Frontal cortex (tissue), 4 donors: ENCODE results near the gene PDE4B. TPM values are rescaled to one million over a fixed set of nuclear protein-coding genes. Genes with fewer than 3 reads are reported as not detected.

Source experiments
- DNase-seq, 2 donors: peaks; one replicate each; pipeline ENCODE4 v3.0.0; 2012; ENCODE audit warnings: low spot score in 2 of 2
- FAIRE-seq: peaks from 2 replicates; lab custom pipeline; 2012; peaks lifted over from hg19 to GRCh38; lab: Jason Lieb, UNC
- total RNA-seq: library from RNA; depleted of rRNA; stranded (reverse); fragments of >200 nt; gene quantifications from one replicate; pipeline ENCODE4 v1.2.3, GENCODE V29; 2014
- donor health status: control.
- donor health status: control.
- donor health status: control.

The PDE4B gene
- total RNA-seq, 1 donor from 2014 or later, result 91.7 TPM

DNA sequence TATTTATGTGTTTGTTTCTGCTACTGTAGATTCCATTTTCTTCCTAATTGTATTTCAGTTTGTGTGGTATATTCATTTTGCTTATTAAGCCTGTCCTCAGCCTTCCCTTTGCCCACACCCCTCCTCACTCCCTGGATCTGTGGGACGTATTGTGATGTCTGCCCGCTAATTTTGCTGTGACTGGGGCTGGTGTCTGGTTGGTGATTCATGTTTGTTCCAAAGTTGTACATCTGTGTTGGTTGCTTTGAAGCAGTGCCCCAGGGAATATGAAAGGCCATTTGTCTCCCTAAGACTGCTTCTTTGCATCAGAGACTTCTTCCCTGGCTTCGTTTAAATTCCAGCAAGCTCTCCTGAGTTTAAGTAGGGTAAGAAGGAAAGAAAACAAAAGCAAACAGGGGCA is 451.7 kb downstream of the PDE4B start:
- DNase-seq (peak in 1 of 2 donors; percentile 18), FAIRE-seq (peak; percentile 39)

DNA sequence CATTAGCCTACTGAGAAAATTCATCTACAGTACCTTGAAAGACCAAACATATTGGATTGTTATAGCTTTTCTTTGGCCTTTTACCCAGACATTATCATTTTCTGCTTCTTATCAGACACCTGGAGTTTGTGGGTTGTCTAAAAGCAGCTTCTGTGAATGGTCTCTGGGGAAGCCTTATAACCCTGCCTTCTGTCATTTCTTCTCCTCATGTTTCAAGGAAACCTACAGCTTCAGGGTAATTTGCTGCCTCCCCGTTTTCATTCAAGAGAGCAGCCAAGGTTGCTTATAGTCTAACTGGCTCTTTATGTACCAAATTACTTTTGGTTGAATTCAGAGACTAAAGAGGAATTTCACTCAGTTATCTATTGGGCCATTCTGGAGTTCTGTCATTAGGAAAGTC is 453.0 kb downstream of the PDE4B start:
- FAIRE-seq, result no peak
- DNase-seq, result no peak

DNA sequence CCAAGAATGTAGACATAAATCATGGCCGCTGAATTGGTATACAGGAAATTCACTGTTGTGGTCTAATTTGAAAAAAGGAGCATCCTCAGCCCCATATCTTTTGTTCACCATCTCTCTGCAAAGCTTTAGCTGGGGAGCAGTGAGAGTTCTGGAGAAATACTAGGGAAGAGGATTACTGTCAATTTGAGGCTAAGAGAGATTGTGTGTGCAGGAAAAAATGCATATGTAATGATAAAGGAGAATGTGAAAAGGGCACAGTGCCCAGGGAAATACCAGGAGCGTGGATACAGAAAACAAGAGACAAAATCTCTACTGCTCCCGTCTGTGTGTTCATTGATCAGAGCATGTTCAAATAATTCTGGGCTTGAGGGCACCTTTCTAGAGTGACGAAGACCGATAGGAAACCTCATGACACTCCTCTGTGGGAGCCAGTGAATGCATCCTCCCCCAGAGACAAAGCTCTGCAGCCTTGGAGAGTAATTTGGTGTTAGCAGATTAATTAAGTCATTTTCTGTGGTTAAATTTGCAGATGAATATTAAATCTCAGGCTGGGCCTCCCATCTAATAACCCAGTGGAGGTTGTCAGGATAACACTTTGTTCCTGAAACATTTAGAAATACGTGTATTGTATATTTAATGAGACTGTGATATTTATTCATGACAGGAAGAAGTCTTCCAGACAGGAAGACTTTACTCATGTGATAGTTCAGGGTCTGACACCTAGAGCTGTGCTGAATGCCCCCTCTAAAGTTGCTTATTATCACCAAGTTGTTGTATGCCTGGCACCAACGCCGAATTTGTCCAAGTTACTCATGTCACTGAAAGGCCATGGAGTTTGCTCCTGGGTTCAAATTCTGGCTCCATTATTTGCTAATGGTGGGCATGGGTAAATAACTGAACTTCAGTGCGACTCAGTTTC is 453.9 kb downstream of the PDE4B start:
- FAIRE-seq (no peak), DNase-seq (no peak)

DNA sequence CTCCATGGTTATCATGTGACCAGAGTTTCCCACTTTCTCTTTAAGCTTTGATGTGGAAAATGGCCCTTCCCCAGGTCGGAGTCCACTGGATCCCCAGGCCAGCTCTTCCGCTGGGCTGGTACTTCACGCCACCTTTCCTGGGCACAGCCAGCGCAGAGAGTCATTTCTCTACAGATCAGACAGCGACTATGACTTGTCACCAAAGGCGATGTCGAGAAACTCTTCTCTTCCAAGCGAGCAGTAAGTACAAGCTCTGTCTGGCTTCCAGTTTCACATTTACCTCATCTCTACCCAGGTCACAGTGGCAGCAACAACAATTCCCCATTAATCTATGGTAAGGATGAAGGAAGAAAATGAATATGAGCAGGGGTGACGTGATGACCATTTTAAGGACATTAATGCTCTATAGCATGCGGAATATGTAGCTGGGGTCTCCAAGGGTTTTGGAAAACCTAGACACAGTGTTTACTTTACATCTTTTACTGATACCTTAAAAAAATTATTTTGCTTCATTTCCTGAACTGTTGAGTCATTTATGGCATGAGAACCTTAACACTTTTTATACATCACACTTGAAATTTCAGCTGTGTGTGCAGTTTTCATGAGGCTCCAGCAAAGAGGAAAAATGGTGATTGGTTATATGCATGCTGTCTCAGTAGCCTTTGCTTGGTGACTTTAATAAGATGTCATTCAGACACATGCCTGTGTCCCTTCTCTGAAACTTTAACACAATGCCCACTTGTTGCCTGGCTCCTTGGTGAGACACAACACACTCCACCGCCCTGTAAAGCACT is 454.9 kb downstream of the PDE4B start:
- no peak for DNase-seq
- no peak for FAIRE-seq

DNA sequence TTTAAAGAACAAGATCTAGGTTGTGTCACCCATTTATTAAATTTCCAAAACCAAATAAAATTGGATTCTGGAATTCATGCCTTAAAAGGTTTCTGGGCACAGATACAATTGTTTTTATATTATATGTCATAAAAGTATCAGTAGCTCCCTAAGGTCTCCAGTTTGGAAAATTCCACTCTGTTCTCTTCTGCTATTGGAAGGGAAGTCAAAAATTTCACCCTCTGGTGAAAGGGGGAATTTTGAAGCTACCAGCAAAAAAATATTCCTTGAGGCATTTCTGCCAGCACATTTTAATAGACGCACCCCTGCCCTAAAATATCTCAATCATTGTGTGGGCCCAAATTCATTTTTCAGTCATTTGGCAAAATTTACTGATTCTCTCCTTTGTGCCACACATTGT is 455.6 kb downstream of the PDE4B start:
- no peak for FAIRE-seq
- no peak for DNase-seq

DNA sequence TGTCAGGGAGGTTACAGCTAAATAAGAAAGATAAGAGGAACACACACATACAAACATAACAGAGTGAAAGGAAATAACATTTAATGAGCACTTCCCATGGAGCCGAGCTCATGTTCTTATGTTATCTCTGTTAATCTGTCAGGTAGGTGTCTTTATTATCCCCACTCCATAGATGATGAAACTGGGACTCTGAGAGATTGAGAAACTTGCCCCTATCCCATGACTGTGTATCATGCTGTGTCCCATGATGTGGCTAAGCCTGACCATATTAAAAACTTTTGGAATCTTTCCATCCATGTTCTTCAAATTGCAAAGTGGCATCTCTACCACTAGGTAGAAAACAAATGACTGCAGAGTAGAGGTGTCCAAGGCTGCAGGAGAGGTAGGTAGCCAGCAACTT is 456.1 kb downstream of the PDE4B start:
- FAIRE-seq, result no peak
- no peak for DNase-seq

DNA sequence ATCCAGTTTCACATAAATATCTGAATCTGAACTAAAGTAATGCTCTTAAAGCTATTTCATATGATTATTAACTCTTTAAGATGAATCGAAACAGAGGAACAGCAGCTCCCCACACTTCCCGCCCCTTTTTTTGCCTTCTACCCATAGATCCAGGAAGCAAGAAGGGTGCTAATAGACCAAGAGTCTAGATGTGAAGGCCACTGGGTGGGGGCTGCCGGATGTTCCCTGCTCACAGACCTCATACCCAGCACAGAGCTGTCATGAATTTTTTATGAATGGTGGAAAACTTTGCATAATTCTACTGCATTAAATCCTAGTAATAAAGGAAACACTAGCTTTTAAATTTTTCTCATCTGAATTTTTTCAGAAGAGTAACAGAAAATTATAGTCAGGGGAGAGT is 457.4 kb downstream of the PDE4B start:
- no peak for DNase-seq
- FAIRE-seq, result no peak

DNA sequence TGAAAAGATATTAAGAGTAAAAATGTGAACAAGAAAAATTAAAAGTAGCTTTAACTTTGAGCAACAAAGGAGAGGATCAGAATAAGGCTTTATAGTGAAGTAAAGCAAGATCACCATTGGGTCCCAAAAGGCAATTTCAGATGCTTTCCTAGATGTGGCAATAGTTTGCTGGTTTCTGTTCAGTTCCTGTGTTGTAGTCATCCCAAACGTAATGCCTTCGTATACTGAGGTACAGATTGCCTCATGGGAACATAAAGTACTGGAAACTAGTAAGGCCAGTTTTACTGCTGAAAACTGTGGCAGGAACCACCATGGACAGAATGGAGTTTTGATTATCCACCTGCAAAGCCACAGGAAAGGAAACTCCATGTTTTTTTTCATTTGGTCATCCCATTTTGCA is 457.8 kb downstream of the PDE4B start:
- DNase-seq (no peak), FAIRE-seq (no peak)

DNA sequence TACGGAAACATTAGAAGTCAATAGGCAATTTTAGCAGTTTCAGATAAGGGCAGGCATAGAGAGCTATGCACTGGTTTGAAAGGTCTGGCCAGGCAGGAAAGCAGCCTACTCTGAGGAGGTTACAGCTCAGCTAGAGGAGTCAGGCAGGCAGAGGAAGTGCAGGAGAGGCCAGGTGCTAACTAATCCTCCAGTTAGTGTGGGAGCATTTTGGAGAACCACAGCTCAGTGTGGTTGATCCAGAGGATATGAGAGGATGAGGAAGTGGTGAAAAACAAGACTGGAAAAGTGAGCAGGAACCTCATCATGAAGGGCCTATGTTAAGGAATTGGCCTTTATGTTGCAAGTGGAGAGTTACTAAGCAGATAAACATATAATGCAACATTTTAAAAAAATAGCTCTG is 458.9 kb downstream of the PDE4B start:
- no peak for FAIRE-seq
- no peak for DNase-seq

DNA sequence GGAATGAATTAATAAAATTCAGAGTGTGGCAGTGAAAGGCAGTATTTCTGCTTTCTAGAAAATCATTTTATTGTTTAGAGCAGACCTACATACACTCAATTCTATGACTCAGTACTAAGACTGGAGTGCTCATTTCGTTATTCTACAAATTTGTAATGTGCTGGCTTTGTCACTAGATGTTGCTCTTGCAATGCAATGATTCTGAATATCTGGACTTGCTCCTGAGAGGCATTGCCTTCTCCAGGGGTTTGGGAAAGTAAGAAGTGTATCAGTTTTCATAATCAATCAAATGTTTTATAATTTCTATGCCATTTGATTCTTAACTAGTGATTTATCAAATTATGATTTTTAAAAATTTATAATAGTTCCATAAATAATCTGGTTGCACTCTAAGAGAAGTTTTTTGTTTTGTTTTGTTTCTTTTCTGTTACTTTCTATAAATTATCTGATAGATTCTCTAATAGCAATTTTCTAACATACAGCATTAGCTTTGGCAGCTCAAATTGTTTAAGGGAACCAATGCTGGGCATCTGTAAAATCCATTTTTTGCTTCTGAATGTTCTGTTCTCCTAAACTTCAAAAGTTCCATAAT is 460.7 kb downstream of the PDE4B start:
- DNase-seq, result peak; percentile 18 to 51

DNA sequence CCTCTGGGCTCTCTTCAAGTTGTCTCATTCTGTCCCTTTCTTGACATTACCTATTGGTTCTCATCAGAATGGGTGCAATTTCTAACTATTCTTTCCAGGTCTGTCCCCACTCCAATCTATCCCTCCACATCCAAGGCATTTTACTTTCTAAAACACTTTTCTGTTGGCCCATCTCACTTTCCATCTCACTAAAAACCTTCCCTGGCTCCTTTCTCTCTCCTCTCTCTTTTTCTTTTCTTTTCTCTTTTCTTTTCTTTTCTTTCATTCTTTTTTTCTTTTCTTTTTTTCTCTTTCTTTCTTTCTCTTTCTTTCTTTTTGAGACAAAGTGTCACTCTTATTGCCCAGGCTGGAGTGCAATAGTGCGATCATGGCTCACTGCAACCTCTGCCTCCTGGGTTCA is 462.1 kb downstream of the PDE4B start:
- no peak for FAIRE-seq
- DNase-seq, result no peak

More for the DNA sequence above, 460.7 kb downstream of the PDE4B start:
- peak; percentile 99 for FAIRE-seq

DNA sequence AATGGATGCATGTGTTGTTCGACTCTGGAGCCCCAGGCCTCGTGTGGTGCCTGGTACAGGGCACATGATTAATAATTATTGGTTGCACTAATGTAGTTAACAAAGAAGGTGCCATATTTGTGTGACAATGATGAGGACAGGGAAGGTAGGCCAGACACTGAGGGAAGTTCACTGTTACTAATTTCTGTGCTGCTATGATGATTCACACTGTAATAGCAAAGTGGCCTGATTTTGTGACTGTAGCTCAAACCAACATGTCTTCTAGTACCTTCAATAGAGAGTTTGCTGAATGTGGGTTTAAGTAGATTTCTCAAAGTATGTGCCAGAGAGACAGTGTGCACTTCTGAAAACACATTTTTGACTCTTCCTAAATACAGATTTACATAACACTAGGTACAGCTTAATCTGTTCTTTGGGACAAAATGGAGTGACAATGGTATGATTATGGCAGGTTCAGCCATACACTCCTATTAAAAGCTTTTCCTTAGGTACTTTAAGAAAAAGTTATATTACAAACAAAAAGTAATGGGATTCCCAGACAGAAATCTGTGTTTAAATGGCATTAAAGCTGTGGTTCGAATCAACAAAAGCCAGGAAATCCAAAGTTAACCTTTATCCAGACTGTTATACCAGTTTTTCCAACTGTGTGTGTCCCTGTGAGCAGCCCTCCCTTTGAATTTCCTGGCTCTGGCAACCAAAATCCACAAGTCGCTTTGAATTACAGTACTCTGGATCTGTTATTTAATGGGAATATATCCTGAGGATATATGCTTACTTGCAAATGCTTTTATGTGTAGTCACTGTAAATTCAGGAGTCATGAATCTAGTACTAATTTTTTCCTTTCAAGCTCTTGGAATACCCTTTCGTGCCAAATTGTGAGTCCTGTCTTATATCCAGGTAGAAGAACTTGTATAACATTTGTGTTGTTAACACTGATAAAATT is 464.2 kb downstream of the PDE4B start:
- no peak for FAIRE-seq

DNA sequence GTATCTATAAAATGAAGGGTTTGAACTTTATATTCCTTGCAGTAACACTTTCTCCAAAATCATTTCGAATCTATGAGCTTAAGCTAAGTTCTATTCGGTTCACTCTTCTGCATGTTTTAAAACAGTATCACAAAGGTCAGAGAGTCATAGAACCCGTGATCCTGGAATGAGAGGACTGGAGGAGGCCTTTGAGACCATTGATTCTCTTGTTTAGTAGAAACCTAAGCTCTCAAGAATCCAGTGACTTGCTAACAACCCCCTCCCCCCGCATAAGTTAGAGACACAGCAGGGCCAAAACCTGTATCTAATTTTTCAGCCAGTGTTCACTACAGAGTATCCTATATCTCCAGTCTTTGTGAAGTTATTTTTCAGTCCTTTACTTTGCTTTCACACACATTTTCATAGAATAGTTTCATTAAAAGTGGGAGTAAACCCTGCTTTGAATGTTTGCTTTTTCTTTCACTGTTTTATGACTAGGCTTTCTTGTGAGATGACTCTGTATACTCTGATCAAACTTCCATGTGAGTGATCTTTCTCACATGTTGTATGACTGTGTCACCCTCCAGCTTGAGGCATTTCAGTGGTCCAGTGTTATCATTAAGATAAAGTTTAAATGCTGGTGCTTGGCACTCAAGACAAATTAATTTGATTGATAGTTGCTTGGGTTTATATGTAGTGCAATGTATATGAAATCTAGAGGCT is 465.9 kb downstream of the PDE4B start:
- DNase-seq (no peak), FAIRE-seq (no peak)

More for the DNA sequence above, 464.2 kb downstream of the PDE4B start:
- no peak for DNase-seq

DNA sequence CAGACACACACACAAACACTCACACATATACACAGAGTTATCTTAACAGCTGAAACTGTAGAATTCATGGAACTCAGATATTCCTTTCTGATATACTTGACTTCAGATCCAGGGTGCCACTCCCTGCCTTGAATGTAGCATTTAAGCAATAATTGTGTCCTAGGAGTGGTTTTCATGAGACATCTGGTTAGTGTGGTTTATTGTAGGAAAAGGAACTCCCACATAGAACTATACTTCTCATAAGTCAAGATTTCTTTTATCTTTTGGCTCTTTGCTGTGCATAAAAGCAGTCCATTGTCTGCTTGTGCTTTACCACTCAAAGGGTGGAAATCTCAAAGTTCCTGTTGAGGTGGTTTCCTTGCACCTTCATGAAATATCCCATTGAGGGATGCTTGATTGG is 468.7 kb downstream of the PDE4B start:
- DNase-seq (no peak), FAIRE-seq (no peak)

DNA sequence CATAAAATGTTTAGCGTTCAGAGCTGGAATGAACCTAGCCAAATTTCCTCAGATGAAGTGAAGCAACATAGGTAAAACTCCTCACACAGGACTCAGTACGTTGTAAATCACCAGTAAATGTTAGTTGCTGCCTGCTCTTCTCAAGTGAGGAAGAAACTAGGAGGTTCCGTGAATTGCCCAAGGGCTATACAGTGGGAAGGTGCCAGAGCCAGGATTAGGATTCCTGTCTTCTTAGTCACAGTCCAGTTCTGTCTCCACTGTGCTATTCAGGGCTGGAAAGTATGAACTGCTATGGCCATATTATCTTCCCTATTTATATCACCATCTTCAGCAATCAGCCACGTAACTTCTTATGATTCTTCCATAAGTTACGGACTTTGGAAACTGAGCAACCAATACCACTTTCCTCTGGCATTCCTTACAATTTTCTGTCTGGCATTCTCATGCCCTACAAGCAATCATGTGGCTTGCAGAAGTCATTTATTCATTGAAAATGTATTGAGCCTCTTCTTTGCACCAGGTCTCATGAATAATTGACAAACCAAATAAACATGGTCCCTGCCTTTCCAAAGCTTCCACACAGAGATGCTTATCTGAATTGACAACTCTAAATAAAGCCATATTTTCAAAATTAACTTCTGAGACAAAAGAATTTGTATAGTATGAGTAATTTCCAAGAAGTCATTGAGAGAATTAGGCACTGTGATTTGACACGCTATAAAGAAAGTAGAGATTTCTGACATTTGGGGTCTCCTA is 469.7 kb downstream of the PDE4B start:
- FAIRE-seq (no peak), DNase-seq (no peak)

DNA sequence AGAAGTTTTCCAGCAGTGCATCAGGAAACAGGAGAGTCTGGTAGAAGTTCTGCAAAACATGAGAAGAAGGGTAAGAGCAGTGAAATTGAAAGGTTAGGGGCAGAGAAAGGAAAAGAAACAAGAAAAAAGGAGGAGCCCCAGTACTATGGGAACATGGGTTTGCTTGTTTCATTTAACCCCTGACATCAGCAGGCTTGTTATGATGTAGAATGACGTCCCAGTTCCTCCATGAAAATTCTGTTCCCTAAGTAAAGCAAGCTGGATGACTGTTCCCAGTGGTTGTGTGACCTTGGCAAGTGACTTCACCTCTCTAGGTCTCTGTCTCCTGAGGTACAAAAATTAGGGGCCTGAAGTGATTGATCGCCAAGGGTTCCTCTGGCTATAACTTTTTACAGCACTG is 472.6 kb downstream of the PDE4B start:
- DNase-seq (no peak), FAIRE-seq (no peak)

DNA sequence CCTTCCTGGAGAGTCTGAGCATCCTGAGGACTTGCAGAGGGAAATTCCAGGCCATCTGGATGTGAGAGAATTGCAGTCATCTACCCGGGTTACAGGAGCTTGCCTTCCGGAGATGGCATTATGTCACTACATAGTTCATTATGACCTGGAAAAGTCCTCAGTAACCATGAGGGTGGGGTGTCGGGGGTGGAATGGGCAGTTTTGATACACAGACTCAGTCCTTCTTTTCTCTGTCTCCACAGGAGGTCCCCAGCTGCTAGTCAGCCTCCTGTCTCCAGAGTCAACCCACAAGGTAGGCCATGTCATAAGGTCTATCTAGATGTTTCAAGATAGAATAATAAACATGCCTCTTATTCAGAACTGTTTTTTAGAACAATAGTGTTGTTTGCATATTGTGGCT is 473.1 kb downstream of the PDE4B start:
- no peak for FAIRE-seq
- no peak for DNase-seq

DNA sequence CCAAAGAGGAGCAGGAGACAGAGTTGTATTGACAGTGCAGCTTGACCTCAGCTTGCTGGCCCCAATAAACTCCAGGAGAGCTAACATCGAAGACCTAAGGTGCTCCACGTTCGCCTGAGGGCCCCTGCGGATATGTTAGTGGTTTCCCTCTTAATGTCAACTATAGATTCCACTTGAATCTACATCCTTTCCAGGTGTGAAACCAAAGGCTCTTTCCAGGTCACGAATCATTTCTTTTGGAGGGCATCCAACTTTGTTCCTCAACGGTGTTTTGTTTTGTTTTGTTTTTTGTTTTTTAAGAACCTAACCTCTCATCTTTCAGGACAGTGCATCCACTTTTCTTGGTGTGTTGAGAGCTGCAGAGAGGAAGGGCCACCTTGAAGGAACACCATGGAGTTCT is 473.7 kb downstream of the PDE4B start:
- FAIRE-seq (no peak), DNase-seq (no peak)
